IMR-90 (cell line): ENCODE measurements around the gene VDR. TPM values are rescaled to one million over a fixed set of nuclear protein-coding genes. Genes with fewer than 3 reads are reported as not detected.

ENCODE experiments used
- ATAC-seq: fragments of 200-7000 bp; cut with Tn5 transposase; 2 replicates; pipeline ENCODE4 v1.9.1; 2020; ENCODE audit warnings: low read depth, mild to moderate bottlenecking, moderate library complexity
- BruUV-seq: library from RNA; stranded (reverse); fragments of 400-500 nt; replicated peaks from 2 replicates; lab custom pipeline; 2021; lab: Mats Ljungman, UMichigan
- CTCF ChIA-PET: fragments of 300-600 bp; formaldehyde crosslinking; extraction: SDS; loops from one replicate; lab custom pipeline; 2021; ENCODE audit warnings: antibody characterized with exemption; lab: Yijun Ruan, JAX
- POLR2A ChIA-PET: fragments of 300-600 bp; sonication (Branson Sonifier 250); formaldehyde crosslinking; loops from one replicate; lab custom pipeline; 2022; ENCODE audit warnings: antibody characterized with exemption; ENCODE audit not compliant: unreplicated experiment; lab: Charles Lee
- DNase-seq: peaks from one replicate; pipeline ENCODE4 v3.0.0; 2013
- H2AFZ ChIP-seq: replicated peaks from 2 replicates; pipeline ENCODE3; 2013; ENCODE audit warnings: low read length, mild to moderate bottlenecking; ENCODE audit not compliant: poor library complexity
- H2AK5ac ChIP-seq: 2 replicates; pipeline ENCODE4 v1.6.1; 2013; ENCODE audit warnings: low read depth, low read length, inconsistent platforms
- H2AK9ac ChIP-seq: replicated peaks from 2 replicates; pipeline ENCODE3; 2013; ENCODE audit warnings: mild to moderate bottlenecking, low read depth, low read length, moderate library complexity; ENCODE audit not compliant: poor library complexity
- H2BK120ac ChIP-seq: 2 replicates; pipeline ENCODE4 v1.6.1; 2013; ENCODE audit warnings: low read depth, low read length, inconsistent platforms
- H2BK15ac ChIP-seq: 3 replicates; pipeline ENCODE4 v1.6.1; 2013; ENCODE audit warnings: low read depth, low read length, inconsistent platforms
- H2BK20ac ChIP-seq: 2 replicates; pipeline ENCODE4 v1.6.1; 2013; ENCODE audit warnings: low read depth, mild to moderate bottlenecking, inconsistent platforms, low read length, moderate library complexity
- H2BK5ac ChIP-seq: 2 replicates; pipeline ENCODE4 v1.6.1; 2013; ENCODE audit warnings: mild to moderate bottlenecking, low read depth, low read length, inconsistent platforms; ENCODE audit not compliant: poor library complexity, severe bottlenecking
- H3K14ac ChIP-seq: replicated peaks from 2 replicates; pipeline ENCODE4 v1.6.1; 2013; ENCODE audit warnings: low read depth, low read length, inconsistent platforms
- H3K18ac ChIP-seq: 2 replicates; pipeline ENCODE4 v1.6.1; 2013; ENCODE audit warnings: low read depth, low read length, control low read depth
- H3K23ac ChIP-seq: 2 replicates; pipeline ENCODE4 v1.6.1; 2013; ENCODE audit warnings: low read depth, low read length, inconsistent platforms
- H3K27ac ChIP-seq: 2 replicates; pipeline ENCODE4 v1.5.1; 2013; ENCODE audit warnings: mild to moderate bottlenecking, control low read depth, low read length; ENCODE audit not compliant: insufficient read depth
- H3K27me3 ChIP-seq: 2 replicates; pipeline ENCODE4 v1.6.1; 2013; ENCODE audit warnings: low read length; ENCODE audit not compliant: control insufficient read depth, insufficient read depth
- H3K36me3 ChIP-seq: 2 replicates; pipeline ENCODE4 v1.6.1; 2013; ENCODE audit warnings: low read length, mixed read lengths; ENCODE audit not compliant: control insufficient read depth, insufficient read depth
- H3K4ac ChIP-seq: 2 replicates; pipeline ENCODE4 v1.6.1; 2013; ENCODE audit warnings: low read depth, low read length, inconsistent platforms
- H3K4me1 ChIP-seq: 2 replicates; pipeline ENCODE4 v1.6.1; 2013; ENCODE audit warnings: low read length, mixed read lengths; ENCODE audit not compliant: control insufficient read depth, insufficient read depth
- H3K4me2 ChIP-seq: 2 replicates; pipeline ENCODE4 v1.6.1; 2013; ENCODE audit warnings: low read depth, mild to moderate bottlenecking, control low read depth, low read length, moderate library complexity
- H3K4me3 ChIP-seq: 2 replicates; pipeline ENCODE4 v1.5.1; 2013; ENCODE audit warnings: low read depth, mild to moderate bottlenecking, control low read depth, low read length, moderate library complexity; ENCODE audit not compliant: insufficient read depth
- H3K56ac ChIP-seq: 2 replicates; pipeline ENCODE4 v1.6.1; 2013; ENCODE audit warnings: low read length, inconsistent platforms; ENCODE audit not compliant: insufficient read depth; ENCODE audit errors: extremely low read depth
- H3K79me1 ChIP-seq, 2 experiments: 2 replicates each; pipeline ENCODE4 v1.6.1; 2013; ENCODE audit warnings: low read length in 2 of 2, inconsistent platforms in 1 of 2, low read depth in 1 of 2
- H3K9ac ChIP-seq: 2 replicates; pipeline ENCODE4 v1.6.1; 2013; ENCODE audit warnings: low read depth, low read length, control low read depth
- H3K9me1 ChIP-seq: 2 replicates; pipeline ENCODE4 v1.6.1; 2013; ENCODE audit warnings: low read length, inconsistent platforms; ENCODE audit not compliant: insufficient read depth
- H3K9me3 ChIP-seq: 2 replicates; pipeline ENCODE4 v1.6.1; 2013; ENCODE audit warnings: low read length; ENCODE audit not compliant: control insufficient read depth, insufficient read depth
- H4K20me1 ChIP-seq: 2 replicates; pipeline ENCODE4 v1.6.1; 2013; ENCODE audit warnings: low read length, inconsistent platforms; ENCODE audit not compliant: insufficient read depth
- H4K5ac ChIP-seq: 2 replicates; pipeline ENCODE4 v1.6.1; 2013; ENCODE audit warnings: mild to moderate bottlenecking, low read depth, low read length, control low read depth
- H4K8ac ChIP-seq, 2 experiments: 2 replicates each; pipeline ENCODE4 v1.6.1; 2013; ENCODE audit warnings: low read depth in 2 of 2, low read length in 2 of 2, control low read depth in 1 of 2, inconsistent platforms in 1 of 2
- H4K91ac ChIP-seq: 2 replicates; pipeline ENCODE4 v1.6.1; 2013; ENCODE audit warnings: low read depth, low read length, inconsistent platforms; ENCODE audit not compliant: insufficient read depth
- RAD21 ChIP-seq: IDR thresholded peaks from 2 replicates; pipeline ENCODE4 v1.6.1; 2012; ENCODE audit warnings: low read length, improper control_type of control experiment
- RCOR1 ChIP-seq: IDR thresholded peaks from 2 replicates; pipeline ENCODE4 v1.6.1; 2012; ENCODE audit warnings: mild to moderate bottlenecking, low read length, improper control_type of control experiment; ENCODE audit not compliant: insufficient replicate concordance
- RFX5 ChIP-seq: IDR thresholded peaks from 2 replicates; pipeline ENCODE4 v1.8.0; 2012; ENCODE audit warnings: low read depth, mild to moderate bottlenecking, low read length, moderate library complexity
- SMC3 ChIP-seq: fragments of 150-350 bp; IDR thresholded peaks from 2 replicates; pipeline ENCODE4 v1.6.1; 2016; ENCODE audit warnings: low read depth, mild to moderate bottlenecking, antibody characterized with exemption, low read length, moderate library complexity
- USF2 ChIP-seq: fragments of 150-350 bp; IDR thresholded peaks from 2 replicates; pipeline ENCODE4 v1.6.1; 2017; ENCODE audit warnings: mild to moderate bottlenecking, antibody characterized with exemption, low read length, low read depth
- WGBS, 2 experiments: methylation state at CpG; one replicate each; pipeline versions ENCODE4 v1.1.5 to v1.1.7; 2013; ENCODE audit warnings: missing lambda C conversion rate in 2 of 2; ENCODE audit not compliant: insufficient read length in 1 of 2; ENCODE audit errors: extremely low coverage in 2 of 2; 5-methylcytosine and 5-hydroxymethylcytosine counted together
- dilution Hi-C: fragments of 300-500 bp; cut with HindIII; formaldehyde crosslinking; loops from one replicate; pipeline ENCODE4 v1.14.3; 2018; ENCODE audit warnings: low sequenced_read_pairs; ENCODE audit not compliant: unreplicated experiment
- in situ Hi-C: fragments of 300-500 bp; cut with MboI; formaldehyde crosslinking; loops from 3 replicates; pipeline ENCODE4 v1.14.3; 2019; ENCODE audit warnings: low sequenced_read_pairs, inconsistent platforms, mixed read lengths
- intact Hi-C: fragments of 100-400 bp; cut with micrococcal nuclease; formaldehyde crosslinking; loops from 2 replicates; pipeline ENCODE4 v1.10.0; 2022
- polyA plus RNA-seq, 3 experiments: library from polyadenylated mRNA; depleted of rRNA; stranded (reverse); fragments of >200 nt; gene quantifications; 2 replicates each; pipeline ENCODE4 v1.2.3, GENCODE V29; 2012; ENCODE audit warnings: low replicate concordance in 1 of 3
- total RNA-seq: library from RNA; depleted of rRNA; stranded (reverse); fragments of >200 nt; gene quantifications from 2 replicates; pipeline ENCODE4 v1.2.3, GENCODE V29; 2012

VDR gene
- total and polyA plus RNA-seq, 2 of the 4 experiments (the other 2 are of a cell fraction), result 5.4 to 8.5 TPM

DNA sequence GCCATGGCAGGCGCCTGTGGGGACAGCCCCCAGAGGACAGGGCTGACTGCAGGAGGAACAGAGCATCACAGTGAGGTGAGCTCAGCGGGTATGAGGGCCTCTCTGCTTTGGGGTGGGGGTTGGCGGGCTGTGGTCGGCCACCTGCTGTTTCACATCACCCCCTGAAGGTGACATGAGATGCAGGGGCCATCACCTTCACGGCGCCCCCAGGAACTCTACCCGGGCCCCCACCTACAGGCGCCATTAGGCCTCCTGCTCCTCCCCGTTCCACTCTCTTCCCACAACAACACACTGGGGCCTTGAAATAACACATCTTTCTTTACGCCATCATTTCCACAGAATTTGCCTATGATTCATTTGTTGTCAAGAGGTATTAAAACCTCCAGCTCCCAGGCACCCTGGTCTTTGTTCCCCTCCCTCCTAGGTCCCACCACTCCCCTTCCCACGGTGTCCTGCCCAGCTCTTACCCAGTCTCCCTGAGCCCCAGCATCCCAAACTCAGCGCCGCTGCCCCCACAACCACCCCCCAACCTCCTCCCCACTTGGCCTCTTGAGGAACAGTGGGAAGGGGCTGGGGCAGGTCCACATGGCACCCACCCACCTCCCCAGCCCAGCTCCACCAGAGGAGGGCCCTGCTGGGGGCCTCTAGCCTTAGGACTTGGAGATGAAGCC is 72.4 kb downstream of the VDR start:
- intact Hi-C loops (no loop called here), dilution Hi-C loops (no loop called here), in situ Hi-C loops (loop anchor here (10.0 kb wide), 1 partner anchor 88 kb away; no protein-coding TSS in a partner anchor)
- Histone ChIP-seq H3K36me3 (no peaks in the 10 kb centered on the region), H4K91ac (no peak overlapping the region), H3K27ac (no peak overlapping the region), H3K4ac (no peak overlapping the region), H3K56ac (no peak overlapping the region), H3K4me1 (peaks cover 15% of the 10 kb centered on the region), H3K4me3 (no peak overlapping the region), H3K4me2 (no peak overlapping the region), H3K79me1 (peaks cover 0 to 5% of the 10 kb centered on the region in 2 experiments; a peak in 1 of 4 replicates), H4K20me1 (no peaks in the 10 kb centered on the region), H2BK120ac (no peak overlapping the region), H3K9me1 (peaks cover 11% of the 10 kb centered on the region), H3K14ac (no peak overlapping the region), H2AFZ (no peak overlapping the region), H2BK20ac (no peak overlapping the region), H2AK5ac (no peak overlapping the region), H3K18ac (no peak overlapping the region), H2BK5ac (no peak overlapping the region), H3K9ac (no peak overlapping the region), H4K5ac (no peak overlapping the region), H2AK9ac (no peak overlapping the region), H3K27me3 (no peaks in the 10 kb centered on the region), H4K8ac (no peak overlapping the region), H3K9me3 (no peaks in the 10 kb centered on the region), H3K23ac (no peak overlapping the region), H2BK15ac (no peak overlapping the region)
- ChIA-PET POLR2A (no interaction called here), CTCF (no interaction called here)
- DNase-seq (no peak), ATAC-seq (no peak)
- whole genome bisulfite sequencing, 2 experiments, result 93% methylated on average over 3 of the region's 13 CpGs; no CpG with 5 or more reads in 1 of the 2 experiments
- TF ChIP-seq SMC3 (no peak), RAD21 (no peak), USF2 (no peak), RFX5 (no peak), RCOR1 (no peak)
- no TSS peak for BruUV-seq
